K562 (cell line): Measurements from ENCODE around the gene ELOVL7.

ENCODE experiments used
- CTCF ChIP-seq, 3 experiments: IDR thresholded peaks in 2 of 3; conservative IDR thresholded peaks in 1 of 3; 2 replicates each; pipeline ENCODE4 v1.5.1; 2011 to 2012; ENCODE audit warnings: low read length in 3 of 3, mild to moderate bottlenecking in 3 of 3, control low read depth in 2 of 3, improper control_type of control experiment in 1 of 3, inconsistent platforms in 1 of 3, low read depth in 1 of 3, mixed read lengths in 1 of 3, moderate library complexity in 1 of 3; ENCODE audit not compliant: insufficient read depth in 2 of 3
- EZH2 ChIP-seq: IDR thresholded peaks from 2 replicates; pipeline ENCODE4 v1.6.1; 2012; ENCODE audit warnings: low read depth, mild to moderate bottlenecking, inconsistent platforms, low read length, borderline replicate concordance
- GABPA ChIP-seq: fragments of 200-800 bp; sonication (Bioruptor generic); conservative IDR thresholded peaks from 2 replicates; pipeline ENCODE4 v1.6.1; 2016; ENCODE audit warnings: low read depth, missing genetic modification characterization, missing compliant biosample characterization
- MAX ChIP-seq: sonication (generic); formaldehyde crosslinking; IDR thresholded peaks from 2 replicates; pipeline ENCODE4 v1.9.0; 2022; ENCODE audit warnings: mild to moderate bottlenecking, missing genetic modification reagents
- RFX5 ChIP-seq: IDR thresholded peaks from 2 replicates; pipeline ENCODE4 v1.6.1; 2011; ENCODE audit warnings: low read depth, mild to moderate bottlenecking, improper control_type of control experiment, low read length
- YY1 ChIP-seq, 3 experiments: IDR thresholded peaks; 2 replicates each; pipeline ENCODE4 v1.6.1; 2011; ENCODE audit warnings: low read length in 2 of 3, mild to moderate bottlenecking in 2 of 3, moderate library complexity in 2 of 3, borderline replicate concordance in 1 of 3, control low read depth in 1 of 3, low read depth in 1 of 3; ENCODE audit not compliant: insufficient read depth in 3 of 3, insufficient replicate concordance in 2 of 3, control insufficient read depth in 1 of 3, insufficient read length in 1 of 3; ENCODE audit errors: extremely low read depth in 1 of 3

GRCh38 chr5:60703944-60704343, 140.1 kb downstream of the ELOVL7 start:
- TF ChIP-seq GABPA (tag) (no peak), YY1 (IDR thresholded peaks at IDR 0.05; ENCODE audit: borderline replicate concordance in 1 of 3, control insufficient read depth in 1 of 3, extremely low read depth in 1 of 3, insufficient read depth in 3 of 3, insufficient read length in 1 of 3, insufficient replicate concordance in 2 of 3, low read depth in 1 of 3, low read length in 2 of 3) (no peak), MAX (CRISPR knock-in tag) (no peak), RFX5 (no peak), CTCF (IDR thresholded peaks at IDR 0.05 in 2 of 3, conservative IDR thresholded peaks at IDR 0.05 in 1 of 3; ENCODE audit: insufficient read depth in 2 of 3, low read depth in 1 of 3, low read length in 3 of 3) (no peak), EZH2 (no peak)
